ENCODE results near the gene SLCO3A1.

Gene SLCO3A1

DNA sequence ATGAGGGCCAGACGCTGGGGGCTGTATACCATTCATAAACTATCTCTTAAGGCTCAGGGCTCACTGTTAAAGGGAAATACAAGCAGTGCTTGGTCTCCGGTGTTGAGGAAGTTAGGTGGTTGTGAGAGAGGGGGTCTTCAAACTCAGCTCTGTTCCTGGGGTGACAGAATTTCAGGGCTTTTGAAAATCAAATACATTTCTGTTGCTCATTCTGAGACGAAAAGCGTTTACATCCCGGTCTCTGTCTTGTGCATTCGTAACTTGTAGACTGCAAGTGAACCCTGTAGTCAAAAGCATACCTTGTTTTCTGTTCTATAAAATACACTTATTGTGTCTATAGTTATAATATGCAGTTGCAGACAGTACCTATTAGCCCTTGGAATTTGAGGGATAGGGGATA, 1.7 kb downstream of the SLCO3A1 start:
- Histone ChIP-seq H3K4me3 (ENCODE audit: low read depth, low read length) (peak overlapping the region; percentile 60), H3K27me3 (no peaks in the 10 kb centered on the region), H3K9me3 (no peaks in the 10 kb centered on the region), H3K4me1 (peaks cover 16% of the 10 kb centered on the region), H3K36me3 (no peaks in the 10 kb centered on the region)
- DNase-seq: no peak
- TF ChIP-seq, protein P1, sequence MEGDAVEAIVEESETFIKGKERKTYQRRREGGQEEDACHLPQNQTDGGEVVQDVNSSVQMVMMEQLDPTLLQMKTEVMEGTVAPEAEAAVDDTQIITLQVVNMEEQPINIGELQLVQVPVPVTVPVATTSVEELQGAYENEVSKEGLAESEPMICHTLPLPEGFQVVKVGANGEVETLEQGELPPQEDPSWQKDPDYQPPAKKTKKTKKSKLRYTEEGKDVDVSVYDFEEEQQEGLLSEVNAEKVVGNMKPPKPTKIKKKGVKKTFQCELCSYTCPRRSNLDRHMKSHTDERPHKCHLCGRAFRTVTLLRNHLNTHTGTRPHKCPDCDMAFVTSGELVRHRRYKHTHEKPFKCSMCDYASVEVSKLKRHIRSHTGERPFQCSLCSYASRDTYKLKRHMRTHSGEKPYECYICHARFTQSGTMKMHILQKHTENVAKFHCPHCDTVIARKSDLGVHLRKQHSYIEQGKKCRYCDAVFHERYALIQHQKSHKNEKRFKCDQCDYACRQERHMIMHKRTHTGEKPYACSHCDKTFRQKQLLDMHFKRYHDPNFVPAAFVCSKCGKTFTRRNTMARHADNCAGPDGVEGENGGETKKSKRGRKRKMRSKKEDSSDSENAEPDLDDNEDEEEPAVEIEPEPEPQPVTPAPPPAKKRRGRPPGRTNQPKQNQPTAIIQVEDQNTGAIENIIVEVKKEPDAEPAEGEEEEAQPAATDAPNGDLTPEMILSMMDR (IDR thresholded peaks at IDR 0.05; ENCODE audit: low read depth, low read length): no peak

GRCh38 chr15:91855684-91856489, 2.4 kb downstream of the SLCO3A1 start:
- Histone ChIP-seq H3K9me3 (no peaks in the 10 kb centered on the region), H3K27me3 (no peaks in the 10 kb centered on the region), H3K4me1 (peaks cover 16% of the 10 kb centered on the region), H3K4me3 (ENCODE audit: low read depth, low read length) (peak overlapping the region; percentile 60), H3K36me3 (no peaks in the 10 kb centered on the region; the same call in 1 of the 2 replicates)
- DNase-seq: peak; percentile 47
- TF ChIP-seq, protein P1 (IDR thresholded peaks at IDR 0.05; ENCODE audit: low read depth, low read length): peak; percentile 51

DNA sequence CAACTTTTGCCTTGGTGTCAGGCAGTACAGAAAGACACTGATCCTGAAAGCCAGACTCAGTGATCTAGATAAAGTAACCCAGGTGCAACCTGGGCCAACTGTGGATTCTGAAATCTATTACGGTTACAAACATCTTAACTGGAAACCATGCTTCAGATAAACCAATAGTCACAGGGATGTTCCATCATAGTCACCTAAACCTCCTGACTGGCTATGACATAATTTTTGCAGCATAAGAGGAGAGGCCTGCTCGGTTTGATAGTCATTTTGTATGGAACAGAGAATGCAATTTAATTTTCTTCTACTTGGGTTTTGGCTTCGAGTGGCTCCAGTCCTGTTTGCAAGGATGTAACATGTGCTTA, 3.7 kb downstream of the SLCO3A1 start:
- Histone ChIP-seq H3K4me3 (ENCODE audit: low read depth, low read length) (no peak overlapping the region), H3K4me1 (peaks cover 16% of the 10 kb centered on the region), H3K27me3 (no peaks in the 10 kb centered on the region), H3K36me3 (no peaks in the 10 kb centered on the region; the same call in 1 of the 2 replicates), H3K9me3 (no peaks in the 10 kb centered on the region)
- TF ChIP-seq, protein P1 (IDR thresholded peaks at IDR 0.05; ENCODE audit: low read depth, low read length): no peak
- DNase-seq: no peak

DNA sequence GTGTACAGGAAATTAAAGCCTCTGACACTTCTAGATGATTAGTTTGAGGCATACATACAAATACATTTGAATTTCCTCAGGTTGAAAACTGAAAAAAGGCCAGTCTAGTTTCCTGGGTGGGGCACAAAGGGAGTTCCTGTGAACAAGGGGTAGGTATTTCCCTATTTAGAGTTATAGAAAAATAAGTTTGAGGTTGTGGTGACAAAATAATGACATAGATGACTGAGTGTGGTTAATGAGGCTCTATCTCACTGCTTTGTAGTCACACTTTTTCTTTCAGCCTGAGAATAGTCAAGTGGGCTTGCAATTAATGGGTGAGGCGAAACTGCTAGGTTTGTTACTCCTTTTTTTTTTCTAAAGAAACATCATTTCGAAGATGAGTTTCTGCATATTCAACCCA, 4.3 kb downstream of the SLCO3A1 start:
- Histone ChIP-seq H3K36me3 (no peaks in the 10 kb centered on the region; the same call in 1 of the 2 replicates), H3K27me3 (no peaks in the 10 kb centered on the region), H3K9me3 (no peaks in the 10 kb centered on the region), H3K4me3 (ENCODE audit: low read depth, low read length) (no peak overlapping the region), H3K4me1 (peaks cover 16% of the 10 kb centered on the region)
- DNase-seq: no peak
- TF ChIP-seq, protein P1 (IDR thresholded peaks at IDR 0.05; ENCODE audit: low read depth, low read length): no peak

DNA sequence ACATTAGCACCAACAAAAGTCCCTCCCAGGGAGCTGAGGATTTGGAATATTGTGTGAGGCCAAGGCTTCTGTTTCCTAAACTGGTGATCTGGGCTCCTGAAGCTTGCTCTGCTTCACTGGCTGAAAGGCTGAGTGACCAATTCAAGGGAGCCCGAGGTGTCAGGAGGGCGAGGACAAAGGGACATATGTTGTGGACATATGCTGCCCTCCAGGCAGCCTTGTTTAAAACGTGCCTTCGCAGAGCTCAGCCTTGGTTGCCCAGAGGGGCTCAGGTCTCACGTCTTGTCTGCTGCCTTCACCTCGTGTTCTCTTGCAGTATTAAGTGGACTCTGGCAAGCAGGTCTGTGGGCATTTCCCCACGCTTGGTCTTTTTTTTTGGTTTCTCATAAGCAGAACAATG, 7.0 kb downstream of the SLCO3A1 start:
- Histone ChIP-seq H3K36me3 (no peaks in the 10 kb centered on the region; the same call in 1 of the 2 replicates), H3K27me3 (no peaks in the 10 kb centered on the region), H3K9me3 (no peaks in the 10 kb centered on the region), H3K4me3 (ENCODE audit: low read depth, low read length) (no peak overlapping the region), H3K4me1 (peaks cover 31% of the 10 kb centered on the region)
- DNase-seq: no peak
- TF ChIP-seq, protein P1 (IDR thresholded peaks at IDR 0.05; ENCODE audit: low read depth, low read length): no peak

DNA sequence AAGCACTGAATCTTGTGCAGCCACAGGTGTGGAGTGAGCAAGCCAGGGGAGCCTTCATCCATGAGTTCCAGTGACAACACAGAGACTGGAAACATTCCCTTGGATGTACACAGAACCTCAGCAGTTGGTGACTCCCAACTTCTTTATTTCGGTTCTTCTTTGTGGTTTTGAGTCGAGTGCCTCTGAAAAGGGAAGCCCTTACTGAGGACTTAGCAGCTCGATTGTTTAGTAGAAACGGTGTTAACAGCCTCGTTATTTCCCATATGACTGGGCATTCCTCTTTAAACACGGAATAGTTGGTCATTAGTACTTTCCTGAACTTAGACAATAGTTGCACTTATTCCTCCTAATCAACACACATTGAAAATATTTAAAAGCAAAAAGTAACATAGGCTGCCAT, 7.7 kb downstream of the SLCO3A1 start:
- no peak overlapping the region for H3K4me3 ChIP-seq (ENCODE audit: low read depth, low read length)
- DNase-seq: no peak
- peaks cover 37% of the 10 kb centered on the region for H3K4me1 ChIP-seq

More for the DNA sequence above, 7.7 kb downstream of the SLCO3A1 start:
- H3K9me3 ChIP-seq: no peaks in the 10 kb centered on the region
- TF ChIP-seq, protein P1 (IDR thresholded peaks at IDR 0.05; ENCODE audit: low read depth, low read length): no peak
- H3K36me3 ChIP-seq: no peaks in the 10 kb centered on the region; the same call in 1 of the 2 replicates
- H3K27me3 ChIP-seq: no peaks in the 10 kb centered on the region
